GM12872 (cell line): ENCODE measurements around the gene SPATA17.
A peak's percentile ranks its signal among the peaks of the same experiment; 100 is the strongest.

Experiments used
- CTCF ChIP-seq: IDR thresholded peaks from 3 replicates; pipeline ENCODE4 v1.5.1; 2011; ENCODE audit warnings: low read depth, mild to moderate bottlenecking, low read length, moderate library complexity; ENCODE audit not compliant: insufficient read depth

The SPATA17 gene, protein sequence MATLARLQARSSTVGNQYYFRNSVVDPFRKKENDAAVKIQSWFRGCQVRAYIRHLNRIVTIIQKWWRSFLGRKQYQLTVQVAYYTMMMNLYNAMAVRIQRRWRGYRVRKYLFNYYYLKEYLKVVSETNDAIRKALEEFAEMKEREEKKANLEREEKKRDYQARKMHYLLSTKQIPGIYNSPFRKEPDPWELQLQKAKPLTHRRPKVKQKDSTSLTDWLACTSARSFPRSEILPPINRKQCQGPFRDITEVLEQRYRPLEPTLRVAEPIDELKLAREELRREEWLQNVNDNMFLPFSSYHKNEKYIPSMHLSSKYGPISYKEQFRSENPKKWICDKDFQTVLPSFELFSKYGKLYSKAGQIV

DNA sequence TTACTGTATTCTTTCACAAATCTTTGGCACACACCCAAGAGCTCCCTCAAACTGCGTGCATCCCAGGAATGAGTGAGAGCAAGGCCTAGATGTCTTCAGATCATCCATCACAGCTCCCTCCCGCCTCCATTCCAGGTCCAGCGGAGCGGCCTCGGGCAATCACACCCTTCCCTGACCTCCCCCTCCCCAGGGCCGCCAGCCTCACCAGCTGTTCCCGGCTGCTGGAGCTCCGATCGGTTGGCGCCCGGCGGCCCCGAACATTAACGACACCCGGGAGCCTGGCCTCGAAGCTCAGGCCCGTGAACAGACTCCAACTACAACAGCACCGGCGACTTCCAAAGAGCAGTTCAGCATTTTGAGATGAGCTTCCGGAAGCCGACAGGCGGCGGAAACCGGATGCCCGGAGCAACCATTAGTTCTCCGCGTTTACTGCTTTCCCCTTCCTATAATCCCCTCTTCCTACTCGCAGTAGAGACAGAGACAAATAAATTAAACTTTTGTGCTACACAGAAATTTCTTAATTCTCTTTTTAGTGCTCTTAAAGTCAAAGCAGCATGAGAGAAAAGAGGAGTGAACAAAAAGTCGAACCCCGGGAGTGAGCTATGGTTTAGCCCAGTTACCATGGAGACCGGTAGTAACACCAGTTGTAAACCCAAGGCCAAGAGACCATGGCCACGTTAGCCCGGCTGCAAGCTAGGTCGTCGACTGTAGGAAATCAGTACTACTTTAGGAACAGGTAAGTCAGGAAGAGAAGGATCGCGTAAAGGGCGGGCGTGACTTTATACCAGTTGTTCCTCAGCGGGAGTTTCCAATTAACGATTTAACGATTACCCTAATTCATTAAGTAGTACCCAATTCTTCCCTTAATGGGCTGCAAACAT is at the start of gene SPATA17, which contains the start of gene GPATCH2:
SPATA17 (plus strand) TSS at position 634 of the 881 bp plus-strand sequence; CDS start at position 669, 35 bp downstream.
GPATCH2 (minus strand) TSS at position 380 of the 881 bp plus-strand sequence; CDS start at position 261, 119 bp downstream.
- 0 out of 3 replicates have a peak, but pooled peaks have one; percentile 5 for TF ChIP-seq CTCF

DNA sequence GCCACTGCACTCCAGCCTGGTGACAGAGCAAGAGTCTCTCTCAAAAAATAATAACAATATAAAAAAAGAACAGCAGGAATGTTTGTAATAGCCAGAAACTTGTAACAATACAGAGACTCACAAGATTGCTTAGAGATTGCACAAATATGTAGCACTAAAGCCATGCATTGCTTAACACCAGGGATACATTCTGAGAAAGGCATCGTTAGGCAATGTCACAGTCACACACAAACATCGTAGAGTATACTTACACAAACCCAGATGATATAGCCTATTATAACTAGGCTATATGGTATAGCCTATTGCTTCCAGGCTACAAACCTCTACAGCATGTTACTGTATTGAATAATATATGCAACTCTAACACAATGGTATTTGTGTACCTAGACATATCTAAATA is 45.6 kb upstream of the SPATA17 start:
- TF ChIP-seq CTCF, result no peak

- TF ChIP-seq CTCF, result no peak
Observed at GRCh38 chr1:217586586-217586985, 44.6 kb upstream of the SPATA17 start.

DNA sequence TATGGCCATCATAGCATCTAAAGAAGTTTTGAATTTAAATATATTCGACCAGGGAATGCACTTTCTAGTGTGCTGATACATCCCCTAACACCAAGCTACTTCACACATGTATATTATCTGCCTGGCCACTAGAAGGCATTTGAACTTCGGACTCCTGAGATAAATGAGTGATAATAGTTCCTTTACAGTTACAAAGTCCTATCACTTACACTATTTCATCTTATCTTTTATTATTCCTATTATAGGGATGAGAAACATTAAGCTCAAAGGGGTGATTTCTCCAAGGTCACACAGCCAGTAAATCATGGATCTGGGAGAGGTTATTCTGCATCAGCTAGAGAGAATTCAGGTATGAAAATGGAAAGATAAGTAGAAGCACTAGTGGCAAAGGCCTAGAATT is 40.5 kb upstream of the SPATA17 start:
- TF ChIP-seq CTCF, result no peak

DNA sequence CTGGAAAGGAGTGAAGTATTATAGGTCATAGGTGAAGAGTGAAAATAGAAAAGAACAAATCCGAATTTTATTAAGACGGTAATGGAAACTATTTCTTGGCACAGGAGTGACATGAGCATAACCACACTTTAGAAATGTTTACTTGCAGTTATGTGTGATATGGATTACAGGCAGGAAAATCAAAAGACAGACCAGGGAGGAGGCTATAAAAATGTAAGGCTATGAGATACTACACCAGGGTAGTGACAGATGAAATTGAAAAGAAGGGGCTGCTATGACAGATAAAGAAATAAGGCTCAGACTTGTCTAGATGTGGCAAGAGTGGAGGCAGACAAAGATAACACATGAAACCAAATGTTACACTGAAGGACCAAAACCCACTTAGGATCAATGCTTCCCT is 32.0 kb upstream of the SPATA17 start:
- TF ChIP-seq CTCF, result no peak

- TF ChIP-seq CTCF, result no peak
Observed at GRCh38 chr1:217602380-217602779, 28.8 kb upstream of the SPATA17 start.

DNA sequence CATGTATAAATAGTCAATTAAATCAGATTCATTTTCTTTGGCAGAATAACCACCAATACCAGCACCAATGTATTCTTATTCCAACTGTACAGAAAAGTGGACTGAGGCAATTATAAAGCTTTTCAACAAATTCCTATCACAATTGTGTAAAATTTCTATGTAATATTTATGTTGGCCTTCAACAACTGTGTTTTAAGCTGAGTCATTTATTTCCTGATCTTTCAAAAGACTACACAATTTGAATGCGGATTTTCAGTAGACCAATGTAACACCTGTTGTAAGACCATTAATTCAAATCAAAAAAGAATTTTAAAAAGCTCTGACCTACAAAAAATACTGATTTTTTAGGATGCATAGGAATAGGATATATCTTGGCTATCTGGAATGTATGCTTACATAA is 25.8 kb upstream of the SPATA17 start:
- TF ChIP-seq CTCF, result no peak
